Measurements from ENCODE around the gene DNAJB4. TPM values are rescaled to one million over a fixed set of nuclear protein-coding genes. Genes with fewer than 3 reads are reported as not detected.

Gene DNAJB4
- total RNA-seq, 3 donors from 2014 or later (not counting 1 experiment from before 2014, with no cell fraction given): 26.8 to 30.7 (median 28.2) TPM

DNA sequence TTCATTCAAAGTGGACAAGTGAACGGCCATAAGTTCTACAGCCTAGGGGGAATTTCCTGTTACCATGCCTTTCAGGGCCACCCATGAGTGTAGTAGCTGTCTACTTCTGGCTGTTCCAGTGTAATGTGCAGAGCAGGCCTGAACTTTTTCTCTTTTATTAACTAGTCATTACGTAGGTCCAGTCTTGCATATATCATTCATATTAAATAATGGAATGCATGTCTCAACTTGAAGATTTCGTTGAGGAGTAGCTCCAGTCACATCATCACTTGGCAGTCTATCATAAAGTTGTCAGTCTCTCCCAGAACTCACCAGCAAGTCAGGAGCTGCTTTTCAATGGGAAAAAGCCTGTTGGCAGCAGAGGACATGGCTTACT is 29.0 kb downstream of the DNAJB4 start:
- Mint-ChIP-seq H3K4me3 (no peak overlapping the region), H3K9me3 (no peaks in the 10 kb centered on the region), H3K36me3 (no peaks in the 10 kb centered on the region), H3K27ac (no peak overlapping the region), H3K4me1 (no peaks in the 10 kb centered on the region), H3K27me3 (ENCODE audit: low read depth in 2 of 2) (peaks cover 6 to 21% of the 10 kb centered on the region in 2 donors)
- H3K27me3 ChIP-seq (ENCODE audit: control insufficient read depth, insufficient read depth, low read length): peaks cover 4% of the 10 kb centered on the region
- TF ChIP-seq, protein P1, sequence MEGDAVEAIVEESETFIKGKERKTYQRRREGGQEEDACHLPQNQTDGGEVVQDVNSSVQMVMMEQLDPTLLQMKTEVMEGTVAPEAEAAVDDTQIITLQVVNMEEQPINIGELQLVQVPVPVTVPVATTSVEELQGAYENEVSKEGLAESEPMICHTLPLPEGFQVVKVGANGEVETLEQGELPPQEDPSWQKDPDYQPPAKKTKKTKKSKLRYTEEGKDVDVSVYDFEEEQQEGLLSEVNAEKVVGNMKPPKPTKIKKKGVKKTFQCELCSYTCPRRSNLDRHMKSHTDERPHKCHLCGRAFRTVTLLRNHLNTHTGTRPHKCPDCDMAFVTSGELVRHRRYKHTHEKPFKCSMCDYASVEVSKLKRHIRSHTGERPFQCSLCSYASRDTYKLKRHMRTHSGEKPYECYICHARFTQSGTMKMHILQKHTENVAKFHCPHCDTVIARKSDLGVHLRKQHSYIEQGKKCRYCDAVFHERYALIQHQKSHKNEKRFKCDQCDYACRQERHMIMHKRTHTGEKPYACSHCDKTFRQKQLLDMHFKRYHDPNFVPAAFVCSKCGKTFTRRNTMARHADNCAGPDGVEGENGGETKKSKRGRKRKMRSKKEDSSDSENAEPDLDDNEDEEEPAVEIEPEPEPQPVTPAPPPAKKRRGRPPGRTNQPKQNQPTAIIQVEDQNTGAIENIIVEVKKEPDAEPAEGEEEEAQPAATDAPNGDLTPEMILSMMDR (IDR thresholded peaks at IDR 0.05): no peak
- H3K9me3 ChIP-seq (ENCODE audit: control insufficient read depth, insufficient read depth, low read length): no peaks in the 10 kb centered on the region
- no peaks in the 10 kb centered on the region for H3K4me1 ChIP-seq (ENCODE audit: control insufficient read depth, insufficient read depth, low read length)
- no peaks in the 10 kb centered on the region for H3K36me3 ChIP-seq (ENCODE audit: control insufficient read depth, insufficient read depth, low read length)
- no peak overlapping the region for H3K4me3 ChIP-seq (ENCODE audit: low read length)
- DNase-seq (no peak), ATAC-seq (no peak)
- no peak overlapping the region for H3K27ac ChIP-seq (ENCODE audit: low read length)
- 90% methylated on average over 3 of the region's 3 CpGs for WGBS (ENCODE audit: insufficient coverage)
- intact Hi-C loops (cut with micrococcal nuclease): no loop called here

- 93% methylated on average over 2 of the region's 2 CpGs for WGBS (ENCODE audit: insufficient coverage)
- Histone ChIP-seq H3K4me1 (ENCODE audit: control insufficient read depth, insufficient read depth, low read length) (no peaks in the 10 kb centered on the region), H3K9me3 (ENCODE audit: control insufficient read depth, insufficient read depth, low read length) (no peaks in the 10 kb centered on the region), H3K27me3 (ENCODE audit: control insufficient read depth, insufficient read depth, low read length) (peaks cover 2% of the 10 kb centered on the region), H3K4me3 (ENCODE audit: low read length) (no peak overlapping the region), H3K27ac (ENCODE audit: low read length) (no peak overlapping the region), H3K36me3 (ENCODE audit: control insufficient read depth, insufficient read depth, low read length) (no peaks in the 10 kb centered on the region)
- Mint-ChIP-seq H3K27ac (no peak overlapping the region), H3K4me1 (peaks cover 0 to under 1% of the 10 kb centered on the region in 2 donors), H3K36me3 (no peaks in the 10 kb centered on the region), H3K4me3 (no peak overlapping the region), H3K27me3 (ENCODE audit: low read depth in 2 of 2) (peaks cover 3 to 21% of the 10 kb centered on the region in 2 donors), H3K9me3 (no peaks in the 10 kb centered on the region)
- no peak for DNase-seq
- TF ChIP-seq, protein P1 (IDR thresholded peaks at IDR 0.05): no peak
- intact Hi-C loops (cut with micrococcal nuclease): no loop called here
- ATAC-seq: no peak
Observed at GRCh38 chr1:78035121-78035520, 30.4 kb downstream of the DNAJB4 start.

GRCh38 chr1:78036450-78036849 is 31.7 kb downstream of the DNAJB4 start:
- WGBS (ENCODE audit: insufficient coverage): 82% methylated on average over 2 of the region's 5 CpGs
- intact Hi-C loops (cut with micrococcal nuclease): no loop called here
- no peak overlapping the region for H3K27ac ChIP-seq (ENCODE audit: low read length)
- peaks cover 2% of the 10 kb centered on the region for H3K27me3 ChIP-seq (ENCODE audit: control insufficient read depth, insufficient read depth, low read length)
- TF ChIP-seq, protein P1 (IDR thresholded peaks at IDR 0.05): no peak
- H3K9me3 ChIP-seq (ENCODE audit: control insufficient read depth, insufficient read depth, low read length): no peaks in the 10 kb centered on the region
- no peak overlapping the region for H3K4me3 ChIP-seq (ENCODE audit: low read length)
- Mint-ChIP-seq H3K9me3 (no peaks in the 10 kb centered on the region), H3K36me3 (no peaks in the 10 kb centered on the region), H3K27me3 (ENCODE audit: low read depth in 2 of 2) (peaks cover 3 to 21% of the 10 kb centered on the region in 2 donors), H3K4me1 (peaks cover 9 to 10% of the 10 kb centered on the region in 2 donors), H3K27ac (no peak overlapping the region), H3K4me3 (no peak overlapping the region)
- H3K36me3 ChIP-seq (ENCODE audit: control insufficient read depth, insufficient read depth, low read length): no peaks in the 10 kb centered on the region
- ATAC-seq: no peak
- no peak for DNase-seq
- no peaks in the 10 kb centered on the region for H3K4me1 ChIP-seq (ENCODE audit: control insufficient read depth, insufficient read depth, low read length)

DNA sequence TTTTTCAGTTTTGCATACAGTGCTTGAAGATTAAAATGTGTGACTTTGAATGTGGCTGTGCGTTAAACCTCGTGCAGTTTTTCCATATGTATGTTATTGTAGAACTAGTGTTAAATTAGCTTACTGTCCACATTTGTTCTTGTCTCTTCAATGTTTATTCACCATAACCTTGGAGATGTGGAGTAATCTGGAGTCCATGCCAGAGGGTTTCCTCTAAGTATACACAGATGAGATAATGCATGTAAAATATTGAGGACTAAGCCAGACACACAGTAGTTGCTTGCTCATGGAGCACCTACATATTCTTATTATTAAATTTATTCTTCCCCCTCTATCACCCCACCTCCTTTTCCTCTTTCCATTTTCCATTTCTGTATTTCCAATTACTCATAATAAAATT is 33.3 kb downstream of the DNAJB4 start:
- 92% methylated on average over 2 of the region's 2 CpGs for WGBS (ENCODE audit: insufficient coverage)
- Mint-ChIP-seq H3K4me3 (no peak overlapping the region), H3K4me1 (peaks cover 9 to 10% of the 10 kb centered on the region in 2 donors), H3K36me3 (no peaks in the 10 kb centered on the region), H3K27me3 (ENCODE audit: low read depth in 2 of 2) (peaks cover 3 to 24% of the 10 kb centered on the region in 2 donors), H3K27ac (no peak overlapping the region), H3K9me3 (no peaks in the 10 kb centered on the region)
- DNase-seq (no peak), ATAC-seq (no peak)
- TF ChIP-seq, protein P1 (IDR thresholded peaks at IDR 0.05): no peak
- intact Hi-C loops (cut with micrococcal nuclease): no loop called here
- Histone ChIP-seq H3K4me1 (ENCODE audit: control insufficient read depth, insufficient read depth, low read length) (no peaks in the 10 kb centered on the region), H3K27ac (ENCODE audit: low read length) (no peak overlapping the region), H3K36me3 (ENCODE audit: control insufficient read depth, insufficient read depth, low read length) (no peaks in the 10 kb centered on the region), H3K4me3 (ENCODE audit: low read length) (no peak overlapping the region), H3K27me3 (ENCODE audit: control insufficient read depth, insufficient read depth, low read length) (peaks cover 2% of the 10 kb centered on the region), H3K9me3 (ENCODE audit: control insufficient read depth, insufficient read depth, low read length) (no peaks in the 10 kb centered on the region)
